Stimulated activated CD8-positive, alpha-beta memory T cell treated with anti-CD3 and anti-CD28 coated beads, Interleukin-12 subunit alpha, Interleukin-12 subunit beta, amount 100 ng/mL, for 1 hour (primary cell): ENCODE data around the gene ADTRP.

Experiments used
- DNase-seq: peaks from one replicate; pipeline ENCODE4 v3.0.0-alpha.2; 2020; ENCODE audit warnings: low read depth

Gene ADTRP

DNA sequence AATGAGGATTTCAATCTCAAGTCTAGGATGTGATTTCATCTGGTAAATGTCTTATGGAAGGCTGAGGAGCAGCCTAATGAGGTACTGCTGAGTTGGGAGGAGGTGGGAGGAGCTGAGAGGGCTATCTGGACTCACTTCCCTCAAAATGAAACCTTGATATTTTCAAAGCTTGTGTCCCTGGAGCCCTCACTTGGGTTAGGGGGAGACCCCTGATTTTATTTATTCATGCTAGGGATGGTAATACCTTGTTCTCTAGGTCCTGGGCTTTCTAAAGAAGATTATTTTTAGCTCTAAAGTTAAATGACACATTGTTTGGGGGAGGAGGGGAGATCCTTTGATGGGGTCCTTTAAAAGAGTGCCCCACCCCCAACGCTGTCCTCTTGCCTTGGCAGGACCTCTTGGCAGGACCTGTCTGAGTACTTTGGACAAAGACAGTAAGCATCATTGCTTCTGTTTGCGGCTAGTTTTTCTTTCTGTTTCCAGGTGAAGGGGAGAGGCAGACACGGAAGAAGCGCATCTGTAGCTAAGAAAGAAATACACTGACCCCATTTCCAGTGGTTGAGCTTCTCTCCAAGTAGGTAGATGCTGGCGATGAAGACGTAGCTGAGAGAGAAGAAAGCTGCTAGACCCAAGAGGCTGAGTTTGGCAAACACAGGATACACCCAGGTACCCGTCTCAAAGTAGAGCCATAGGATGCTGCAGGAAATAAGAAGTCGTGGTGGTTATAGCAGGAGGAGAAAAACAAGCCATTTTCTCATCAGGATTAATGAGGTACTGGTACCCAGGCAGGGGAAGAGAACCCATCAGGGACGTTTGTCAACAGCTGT, 55.6 kb downstream of the ADTRP start:
- DNase-seq: no peak

DNA sequence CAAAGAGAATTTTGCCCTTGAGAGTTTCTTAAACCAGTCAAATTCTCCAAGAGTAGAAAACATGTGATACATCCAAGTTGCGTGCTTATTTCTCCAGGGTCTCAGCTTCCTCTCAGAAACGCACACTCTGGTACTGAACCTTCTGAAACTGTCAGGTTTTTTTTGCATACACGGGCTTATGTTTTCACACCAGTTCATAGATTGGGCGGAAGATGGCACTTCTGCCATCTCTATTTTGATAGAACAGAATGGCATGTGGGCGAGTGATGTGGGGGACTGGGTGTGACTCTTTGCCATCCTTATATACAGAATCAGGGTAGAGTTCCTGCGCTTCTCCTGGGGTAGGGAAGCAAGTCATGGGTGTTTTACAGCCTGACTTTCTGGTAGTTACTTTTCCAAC, 56.4 kb downstream of the ADTRP start:
- no peak for DNase-seq

DNA sequence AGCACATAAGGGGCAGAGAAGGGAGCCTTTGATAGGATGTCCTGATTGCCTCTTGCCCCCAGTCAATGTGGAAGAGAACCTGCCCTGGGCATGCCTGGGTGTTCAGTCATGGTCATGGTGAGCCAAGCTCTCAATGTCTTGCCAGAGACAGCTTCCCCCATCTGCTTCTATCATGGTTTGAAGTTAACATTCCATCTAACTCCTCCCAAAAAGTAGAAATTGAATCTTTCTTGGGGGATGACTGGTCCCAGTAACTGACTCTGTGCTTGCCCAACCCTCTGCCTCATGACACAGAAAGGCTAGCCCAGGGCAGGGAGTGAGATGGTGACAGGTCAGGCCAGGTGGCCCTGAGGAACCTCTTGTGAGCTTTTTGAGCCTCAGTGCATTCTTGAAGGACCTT, 60.1 kb downstream of the ADTRP start:
- no peak for DNase-seq

DNA sequence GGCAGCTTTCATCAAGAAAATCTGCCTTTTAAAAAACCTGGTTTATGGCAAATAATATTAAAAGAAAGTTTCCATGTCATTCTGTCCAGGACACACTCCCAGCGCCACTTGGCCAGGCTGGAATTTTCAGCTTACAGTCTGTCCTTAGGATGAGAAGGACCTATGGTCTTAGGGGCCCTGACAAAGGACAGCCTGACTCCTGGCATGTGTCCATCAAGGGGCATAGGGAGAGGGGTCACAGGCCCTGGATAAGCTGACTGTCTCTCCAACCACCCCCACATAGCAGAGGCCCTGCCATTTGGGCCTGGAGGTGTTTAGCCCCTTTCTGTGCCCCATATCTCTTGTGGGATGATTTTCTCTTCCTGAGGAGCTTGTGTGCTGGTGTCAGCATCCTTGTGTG, 60.6 kb downstream of the ADTRP start:
- no peak for DNase-seq

DNA sequence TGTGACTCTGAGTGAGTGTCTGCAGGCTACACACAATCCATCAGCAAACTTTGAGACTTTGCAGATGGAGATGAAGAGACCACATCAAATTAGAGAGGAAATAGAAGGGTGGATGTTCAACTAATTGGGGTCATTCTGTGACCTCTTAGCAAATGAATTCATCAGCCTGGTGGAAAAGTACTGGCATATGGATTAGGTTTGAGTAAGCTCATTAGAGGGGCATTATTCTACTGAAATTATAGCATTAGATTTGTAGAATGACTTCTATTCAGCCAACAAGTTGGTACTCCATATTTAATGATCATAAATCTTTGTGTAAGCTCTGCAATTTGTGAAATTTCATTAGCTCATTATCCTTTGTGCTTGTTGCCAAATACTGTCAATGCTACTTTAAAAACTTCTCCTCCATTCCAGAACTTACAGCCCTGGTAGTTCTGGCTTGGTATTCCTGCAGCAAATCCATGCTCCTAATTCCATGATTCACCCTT, 63.8 kb downstream of the ADTRP start:
- DNase-seq: no peak

DNA sequence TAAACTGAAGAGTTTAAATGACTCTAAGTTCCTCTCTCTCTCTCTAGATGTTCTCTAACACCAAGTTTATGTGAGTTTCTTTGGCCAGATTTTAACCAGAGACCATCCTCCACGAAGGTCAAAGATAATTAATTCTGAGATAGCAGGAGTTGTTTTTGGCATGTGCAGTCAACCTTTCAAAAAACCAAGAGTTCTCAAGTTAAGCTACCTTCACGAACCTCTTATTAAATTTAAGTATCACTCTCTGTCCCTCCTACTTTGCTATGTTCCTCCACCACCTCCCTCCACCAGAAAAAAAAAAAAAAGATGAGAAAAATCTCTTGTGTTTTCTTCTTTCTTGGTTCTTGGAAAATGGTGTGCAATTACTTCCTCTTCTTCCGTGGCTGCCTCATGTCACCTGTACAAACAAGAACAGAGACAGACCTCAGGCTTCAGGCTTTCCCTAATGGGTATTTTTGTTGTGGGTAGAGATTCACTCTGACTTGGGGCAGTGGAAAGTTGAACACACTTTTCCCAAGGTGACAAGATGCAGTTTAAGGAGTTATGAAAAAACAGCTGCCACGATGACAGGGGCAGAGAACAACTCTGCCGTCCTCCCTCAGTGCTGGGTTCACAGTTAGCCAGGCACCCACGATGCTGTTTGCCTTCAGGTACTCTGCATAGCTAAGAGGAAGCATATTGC, 64.3 kb downstream of the ADTRP start:
- no peak for DNase-seq

DNA sequence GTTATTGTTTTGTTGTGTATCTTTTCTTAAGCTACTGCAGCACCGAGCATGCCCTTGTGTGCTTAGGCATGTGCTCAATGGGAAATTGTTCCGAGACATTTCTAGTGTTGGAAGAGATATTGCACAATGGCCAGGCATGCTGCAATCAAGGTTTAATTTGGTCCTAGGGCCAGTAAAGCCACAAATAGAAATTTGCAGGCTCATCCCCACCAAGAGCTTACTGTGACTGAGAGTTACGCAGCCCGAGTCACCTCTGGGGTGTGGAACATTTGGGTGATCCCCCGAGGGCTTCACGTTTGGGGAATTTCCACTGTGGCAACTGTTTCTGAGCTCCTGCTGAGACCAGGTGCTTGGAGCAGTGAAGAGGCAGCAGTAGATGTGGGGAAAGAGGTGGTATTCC, 65.8 kb downstream of the ADTRP start:
- no peak for DNase-seq

DNA sequence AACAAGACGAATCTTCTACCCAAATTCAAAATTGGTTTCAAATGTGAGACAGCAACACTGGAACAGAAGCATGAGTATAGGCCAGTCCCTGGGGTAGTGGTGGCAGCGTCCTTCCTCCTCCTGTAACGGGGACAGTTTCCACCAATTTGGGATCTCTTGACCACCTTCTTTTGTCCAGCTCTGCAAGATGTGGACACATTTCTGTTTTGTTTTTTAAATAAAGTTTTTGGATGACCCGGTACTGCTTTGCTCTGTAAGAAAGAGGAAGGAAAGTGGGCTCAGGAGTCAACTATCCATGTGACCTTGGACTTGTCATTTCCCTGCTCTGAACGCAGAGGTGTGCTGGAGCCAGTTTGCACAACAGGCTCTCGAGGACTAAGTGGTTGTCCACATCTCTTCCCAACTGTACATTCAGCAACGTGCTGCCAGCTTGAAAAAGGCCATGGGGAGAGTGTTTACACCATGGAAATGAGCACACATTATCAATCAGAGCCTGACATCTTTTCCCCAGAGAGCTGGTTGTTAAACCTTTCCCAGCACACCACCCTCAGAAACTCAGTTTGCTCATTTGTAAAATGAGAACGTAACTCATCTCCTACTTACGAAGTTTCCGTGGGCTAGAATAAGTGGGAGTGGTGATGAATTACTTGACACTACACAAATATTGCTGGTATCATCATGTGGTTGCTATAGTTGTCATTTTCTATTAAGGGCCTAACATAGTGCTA, 66.5 kb downstream of the ADTRP start:
- no peak for DNase-seq

DNA sequence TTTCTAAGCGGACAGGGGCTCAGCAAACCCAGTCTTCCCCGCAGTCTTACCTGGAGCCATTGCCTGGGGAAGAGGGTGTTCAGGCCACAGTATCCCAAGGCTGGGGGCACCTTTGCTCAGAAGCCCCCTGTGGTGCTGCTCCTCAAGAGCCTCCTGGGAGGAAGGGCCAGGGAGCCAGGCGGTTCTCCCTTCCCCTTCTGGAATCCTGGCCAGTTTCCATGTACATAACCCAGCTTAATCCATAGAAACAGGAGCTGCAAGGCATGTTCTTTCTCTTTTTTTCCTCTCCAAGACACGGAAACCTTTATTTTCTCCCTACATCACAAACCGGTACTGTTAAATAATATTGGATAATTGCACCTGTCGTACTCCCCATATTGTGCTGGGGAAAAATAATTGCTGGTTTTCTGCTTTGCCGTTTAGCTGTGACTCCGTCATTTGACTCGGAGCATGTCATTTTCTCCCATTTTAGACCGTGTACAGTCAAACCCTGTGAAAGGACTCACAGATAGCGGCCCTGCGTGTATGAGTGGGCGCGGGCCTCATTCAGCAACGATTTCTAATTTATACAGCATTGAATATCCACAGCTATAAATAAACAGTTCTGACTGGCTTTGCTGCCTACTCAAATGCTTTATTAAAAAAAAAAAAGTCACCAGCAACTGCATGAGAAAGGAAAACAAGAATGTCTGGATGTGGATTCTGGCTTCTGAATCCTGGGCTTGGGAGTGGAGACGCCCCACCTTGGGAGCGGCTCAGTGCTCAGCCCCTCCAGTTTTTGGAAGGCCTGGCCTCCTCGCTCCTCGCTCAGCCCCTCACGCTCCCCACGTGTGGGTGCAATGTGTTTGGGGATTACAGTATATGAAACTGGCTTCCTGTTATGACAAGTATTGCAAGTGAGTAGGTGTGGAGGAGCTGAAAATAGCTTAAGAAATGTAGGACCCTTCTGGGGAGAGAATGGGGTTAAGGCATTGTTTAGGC, 67.3 kb downstream of the ADTRP start:
- DNase-seq: no peak

DNA sequence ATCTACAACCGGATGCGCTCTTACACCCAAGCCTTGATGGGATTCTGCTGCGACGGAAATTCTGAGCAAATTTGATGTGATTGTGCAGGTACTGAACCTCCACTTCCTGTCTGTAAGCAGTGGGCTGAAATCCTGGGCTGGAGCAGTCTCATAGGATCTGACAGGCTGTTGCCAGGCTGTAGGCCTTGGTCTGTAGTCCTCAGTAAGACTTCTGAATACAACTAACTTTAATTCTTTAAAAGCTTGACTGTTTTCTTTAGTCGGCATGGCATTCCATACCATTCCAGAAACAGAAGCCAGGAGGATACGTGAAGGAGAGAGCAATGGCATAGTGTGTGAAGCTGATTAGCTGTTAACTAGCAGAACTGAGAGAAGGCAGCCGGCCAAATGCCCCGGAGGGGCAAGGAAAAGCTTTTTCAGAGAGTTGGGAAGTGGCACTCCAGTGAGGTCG, 68.3 kb downstream of the ADTRP start:
- DNase-seq: peak; percentile 43

DNA sequence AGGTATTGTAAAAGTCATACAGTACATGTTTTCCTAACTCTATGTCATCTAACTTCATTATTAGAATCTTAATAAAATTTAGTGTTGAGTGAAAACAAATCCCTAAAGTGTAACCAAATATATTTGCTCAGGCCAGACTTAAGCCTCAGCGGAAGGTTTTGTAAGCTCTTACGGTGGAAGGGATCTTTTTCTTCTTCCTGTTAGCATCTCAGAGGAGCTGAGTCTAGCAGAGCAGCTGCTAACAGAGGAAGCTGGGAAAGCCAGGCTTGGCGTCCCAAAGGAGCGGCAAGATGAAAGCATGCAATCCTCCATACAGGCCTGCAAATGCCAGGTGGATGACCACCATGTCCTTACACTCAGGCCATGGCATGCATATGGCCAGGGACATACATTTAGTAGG, 72.4 kb downstream of the ADTRP start:
- DNase-seq: no peak

DNA sequence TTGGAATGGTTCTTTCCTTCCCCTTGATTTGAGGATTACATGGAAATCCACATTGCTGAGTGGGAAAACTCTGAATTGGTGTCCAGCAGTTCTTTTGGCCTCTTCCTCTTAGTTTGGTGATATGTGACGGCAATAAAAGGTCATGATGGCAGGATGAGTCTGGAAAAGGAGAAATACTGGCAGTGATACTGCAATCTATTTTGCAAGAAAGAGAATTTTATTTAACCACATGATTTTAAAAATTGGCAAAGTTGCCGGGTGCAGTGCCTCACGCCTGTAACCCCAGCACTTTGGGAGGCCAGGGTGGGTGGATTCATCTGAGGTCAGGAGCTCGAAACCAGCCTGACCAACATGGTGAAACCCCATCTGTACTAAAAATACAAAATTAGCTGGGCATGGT, 73.1 kb downstream of the ADTRP start:
- no peak for DNase-seq

DNA sequence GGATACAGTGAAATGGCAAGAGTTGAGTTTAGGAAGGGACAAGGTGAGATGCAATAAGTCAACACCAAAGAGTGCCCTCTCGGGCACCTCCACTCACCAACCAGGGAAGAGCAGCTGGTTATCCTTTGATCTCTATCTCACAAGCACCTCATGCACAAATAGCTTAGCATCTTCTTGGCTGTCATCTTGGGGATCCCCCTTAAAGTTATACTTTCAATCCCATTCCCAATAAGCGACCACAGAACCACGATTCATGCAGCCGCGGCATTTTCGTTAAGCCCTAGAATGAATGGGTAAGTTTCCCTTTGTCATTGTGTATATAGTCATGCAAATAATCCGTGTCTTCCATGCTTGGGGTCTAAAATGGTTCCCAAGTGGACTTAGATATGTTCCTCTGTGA, 73.5 kb downstream of the ADTRP start:
- DNase-seq: no peak

DNA sequence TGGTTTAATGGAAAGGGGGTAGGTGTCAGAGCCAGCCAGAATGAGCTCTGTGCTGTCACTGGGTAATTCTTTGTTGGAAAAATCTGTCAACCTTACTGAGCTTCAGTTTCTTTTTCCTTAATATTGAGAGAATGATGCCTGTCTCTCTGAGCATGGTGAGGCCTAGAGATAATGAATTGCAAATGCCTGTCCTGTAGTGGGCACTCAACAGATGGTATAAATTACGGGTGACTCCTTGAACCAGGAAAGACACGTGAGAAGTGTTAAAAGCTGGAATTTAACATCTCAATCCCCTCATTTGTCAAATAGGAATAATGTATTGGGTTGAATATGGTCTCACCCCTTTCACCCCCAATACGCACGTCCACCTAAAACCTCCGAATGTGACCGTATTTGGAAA, 74.9 kb downstream of the ADTRP start:
- DNase-seq: no peak

DNA sequence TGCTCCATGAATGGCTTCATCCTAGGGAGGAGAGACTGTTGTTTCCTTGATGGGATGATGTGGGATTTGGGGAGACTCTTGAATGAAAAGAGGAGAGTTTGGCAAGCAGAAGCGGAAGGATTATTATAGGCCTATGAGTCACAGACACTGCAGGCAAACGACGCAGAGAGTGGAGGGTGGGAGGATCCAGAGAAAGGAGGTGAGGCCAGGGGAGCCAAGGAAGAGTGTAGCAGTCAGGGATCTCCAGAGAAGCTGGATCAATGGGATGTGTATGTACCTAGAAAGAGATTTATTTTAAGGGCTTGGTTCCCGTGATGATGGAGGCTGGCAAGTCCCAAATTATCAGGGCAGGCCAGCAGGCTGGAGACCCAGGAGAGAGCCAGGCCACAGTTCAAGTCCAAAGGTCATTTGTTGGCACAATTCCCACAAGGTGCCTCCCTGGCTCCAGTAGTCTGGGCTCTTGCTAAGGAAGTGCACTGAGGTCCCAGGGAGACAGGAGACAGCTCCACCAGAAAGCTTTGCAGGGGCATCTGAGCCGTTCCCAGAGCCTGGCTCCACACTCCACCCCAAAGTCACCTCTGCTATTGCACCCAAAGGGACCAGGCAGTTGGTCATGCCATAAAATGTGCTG, 76.0 kb downstream of the ADTRP start:
- DNase-seq: no peak

DNA sequence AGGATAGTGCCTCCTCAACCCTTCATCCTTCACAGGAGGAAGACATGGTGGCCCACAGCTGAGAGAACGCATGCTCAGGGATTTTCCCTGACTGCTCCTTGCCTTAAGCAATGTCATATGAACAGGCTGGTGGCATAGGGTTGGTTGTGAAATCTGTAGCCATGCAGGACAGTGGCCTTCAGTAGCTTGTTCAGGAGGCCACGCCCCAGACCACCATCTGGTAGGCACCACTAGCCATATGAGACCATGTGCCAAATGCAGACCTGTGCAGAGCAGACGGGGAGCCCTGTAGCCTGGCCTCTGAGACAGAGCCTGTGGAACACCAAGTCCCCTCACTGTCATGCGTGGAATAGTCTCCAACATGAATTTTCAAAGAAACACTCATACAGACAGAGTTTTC, 76.5 kb downstream of the ADTRP start:
- no peak for DNase-seq

DNA sequence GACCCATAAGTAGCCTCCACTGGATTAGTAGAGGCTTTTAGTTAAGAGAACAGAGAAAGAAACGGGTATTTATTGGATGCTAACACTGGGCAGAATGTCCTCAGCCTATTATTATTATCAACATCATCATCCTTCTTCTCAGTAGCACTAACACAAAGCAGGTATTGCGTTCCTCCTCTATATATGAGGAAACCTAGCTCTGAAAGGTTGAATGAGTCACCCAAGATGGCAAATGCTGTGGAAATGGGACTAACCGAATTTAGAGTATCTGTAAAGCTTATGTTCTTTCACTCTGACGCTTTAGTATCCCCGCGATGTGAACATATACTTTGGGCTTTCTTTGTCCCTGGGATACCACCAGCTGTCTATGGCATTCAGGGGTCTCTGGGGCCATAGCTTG, 77.0 kb downstream of the ADTRP start:
- DNase-seq: no peak

DNA sequence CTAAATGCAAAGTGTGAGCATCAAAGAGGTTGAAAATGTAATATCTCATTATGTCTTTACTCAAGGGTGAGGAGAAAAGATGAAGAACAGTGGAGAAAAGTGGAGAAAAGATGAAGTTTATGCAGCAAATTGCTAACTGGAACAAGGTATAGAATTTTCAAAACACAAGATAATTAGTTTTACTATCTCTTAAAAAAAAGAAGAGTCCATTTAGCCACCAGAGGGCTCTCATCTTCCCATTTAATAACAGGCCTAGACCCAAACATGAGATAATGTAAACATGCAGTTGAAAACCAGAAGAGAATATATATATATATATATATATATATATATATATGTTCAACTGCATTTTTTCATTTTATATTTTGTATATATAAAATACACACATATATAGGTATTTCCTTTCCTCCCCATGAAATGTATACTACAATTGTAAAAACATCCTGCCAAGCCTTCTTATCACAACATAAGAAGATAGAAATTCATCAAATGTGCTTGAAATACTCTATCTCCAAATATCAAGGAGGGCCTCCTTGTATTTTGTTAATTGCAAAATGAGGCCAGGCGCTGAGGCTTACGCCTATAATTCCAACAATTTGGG, 78.4 kb downstream of the ADTRP start:
- no peak for DNase-seq

DNA sequence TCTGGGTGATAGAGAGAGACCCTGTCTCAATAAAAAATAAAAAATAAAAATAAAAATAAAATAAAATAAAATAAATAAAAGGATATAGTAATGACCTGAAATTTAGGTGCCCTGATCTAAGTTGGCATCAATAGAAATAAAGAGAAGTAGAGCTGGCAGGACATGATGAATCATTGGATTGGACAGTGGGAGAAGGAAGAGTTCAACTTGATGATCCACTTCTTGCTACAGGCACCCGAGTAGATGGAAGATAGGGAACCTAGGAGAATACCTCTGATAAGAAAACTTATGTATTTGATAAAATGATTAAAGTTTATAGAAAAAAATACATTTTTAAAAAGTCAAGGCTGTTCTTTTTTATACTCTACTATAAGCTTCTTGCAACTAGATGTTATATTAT, 79.0 kb downstream of the ADTRP start:
- no peak for DNase-seq

DNA sequence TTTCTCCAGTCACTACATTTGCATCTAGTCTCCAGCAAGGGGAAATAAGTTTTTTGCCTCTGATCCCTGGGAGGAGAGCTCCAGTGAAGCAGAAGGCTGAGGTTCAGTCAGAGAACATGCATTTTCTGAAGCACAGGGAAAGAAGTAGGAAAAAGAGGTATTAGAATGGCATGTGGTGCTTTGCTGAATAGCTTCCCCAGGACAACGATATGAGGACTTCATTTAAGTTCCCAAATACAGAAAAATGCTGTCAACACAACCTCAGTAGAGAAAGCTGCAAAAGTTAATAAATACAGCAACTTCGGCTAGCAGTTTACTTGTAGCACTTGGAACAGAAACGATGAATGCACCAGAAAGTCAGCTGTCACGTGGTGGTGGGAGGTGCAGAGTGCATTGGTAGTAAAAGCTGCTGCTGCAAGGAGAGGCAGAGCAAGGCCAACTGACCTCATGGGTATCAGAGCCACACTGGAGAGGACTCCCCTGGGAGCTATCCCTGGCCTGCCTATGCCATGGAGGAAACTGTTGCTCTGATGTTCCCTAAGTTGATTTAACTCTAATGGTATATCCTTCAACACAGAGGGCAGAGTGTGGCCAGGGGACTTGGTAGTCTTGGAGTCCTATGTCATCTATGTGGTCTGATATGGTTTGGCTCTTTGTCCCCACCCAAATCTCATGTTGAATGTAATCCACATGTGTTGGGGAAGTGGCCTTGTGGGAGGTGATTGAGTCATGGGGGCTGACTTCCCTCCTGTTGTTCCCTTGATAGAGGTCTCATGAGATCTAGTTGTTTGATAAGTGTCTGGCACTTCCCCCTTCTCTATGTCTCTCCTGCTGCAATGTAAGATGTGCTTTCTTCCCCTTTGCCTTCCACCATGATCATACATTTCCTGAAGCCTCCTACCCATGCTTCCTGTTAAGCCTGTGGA, 85.9 kb downstream of the ADTRP start:
- no peak for DNase-seq
